ENCODE measurements around the gene FGD5. TPM values are rescaled to one million over a fixed set of nuclear protein-coding genes. Genes with fewer than 3 reads are reported as not detected.

The FGD5 gene
- total RNA-seq, 4 donors from 2014 or later = 0.80 to 12.0 (median 3.9) TPM

- Histone ChIP-seq H3K4me3 (no peak overlapping the region), H3K9me3 (no peaks in the 10 kb centered on the region), H3K27me3 (peaks cover 0 to under 1% (median 0%) of the 10 kb centered on the region in 4 donors), H3K27ac (peak overlapping the region in 2 of 4 donors; percentile 34 to 70), H3K36me3 (no peaks in the 10 kb centered on the region), H3K4me1 (peaks cover 5 to 44% (median 30%) of the 10 kb centered on the region in 3 donors)
- intact Hi-C loops (cut with DNase I) = no loop called here
- DNase-seq = no peak
- 92 to 94% methylated on average over 8 of the region's 8 CpGs for WGBS, 2 donors
- TF ChIP-seq CTCF (IDR thresholded peaks at IDR 0.05) (no peak), POLR2A (IDR thresholded peaks at IDR 0.05) (no peak)
Observed at GRCh38 chr3:14875411-14876175, 56.8 kb downstream of the FGD5 start.

GRCh38 chr3:14876921-14877333 is 58.2 kb downstream of the FGD5 start:
- WGBS, 2 donors = 33 to 40% methylated on average over 1 to 2 of the region's 12 CpGs
- Histone ChIP-seq H3K36me3 (peaks cover 0 to 9% (median 0%) of the 10 kb centered on the region in 3 donors), H3K4me1 (peaks cover 5 to 32% (median 23%) of the 10 kb centered on the region in 3 donors), H3K27me3 (no peaks in the 10 kb centered on the region), H3K4me3 (no peak overlapping the region), H3K27ac (peak overlapping the region; percentile 7 to 80 (median 59)), H3K9me3 (no peaks in the 10 kb centered on the region)
- no peak for TF ChIP-seq CTCF (IDR thresholded peaks at IDR 0.05)
- TF ChIP-seq POLR2A (IDR thresholded peaks at IDR 0.05) = no peak
- peak; percentile 7 for DNase-seq
- intact Hi-C loops (cut with DNase I) = no loop called here

GRCh38 chr3:14877469-14877868 is 58.7 kb downstream of the FGD5 start:
- H3K27me3 ChIP-seq = no peaks in the 10 kb centered on the region
- no peak for TF ChIP-seq CTCF (IDR thresholded peaks at IDR 0.05)
- TF ChIP-seq POLR2A (IDR thresholded peaks at IDR 0.05) = no peak
- intact Hi-C loops (cut with DNase I) = no loop called here
- no peaks in the 10 kb centered on the region for H3K9me3 ChIP-seq
- H3K4me1 ChIP-seq = peaks cover 5 to 32% (median 23%) of the 10 kb centered on the region in 3 donors
- H3K36me3 ChIP-seq = peaks cover 0 to 10% (median 0%) of the 10 kb centered on the region in 3 donors
- WGBS, 2 donors = 50 to 57% methylated on average over 3 to 7 of the region's 7 CpGs
- DNase-seq = no peak
- H3K27ac ChIP-seq = peak overlapping the region in 3 of 4 donors; percentile 25 to 80 (median 70)
- H3K4me3 ChIP-seq = no peak overlapping the region

GRCh38 chr3:14879211-14879874 is 60.6 kb downstream of the FGD5 start:
- WGBS, 2 donors = 45 to 48% methylated on average over 9 to 10 of the region's 12 CpGs
- no peak for TF ChIP-seq CTCF (IDR thresholded peaks at IDR 0.05)
- TF ChIP-seq POLR2A (IDR thresholded peaks at IDR 0.05) = no peak
- intact Hi-C loops (cut with DNase I) = no loop called here

More at GRCh38 chr3:14879211-14879874, 60.6 kb downstream of the FGD5 start:
- no peak for DNase-seq
- Histone ChIP-seq H3K27ac (peak overlapping the region in 1 of 4 donors; percentile 16), H3K4me1 (peaks cover 5 to 32% (median 23%) of the 10 kb centered on the region in 3 donors), H3K9me3 (no peaks in the 10 kb centered on the region), H3K4me3 (no peak overlapping the region), H3K27me3 (no peaks in the 10 kb centered on the region), H3K36me3 (peaks cover 0 to 10% (median 0%) of the 10 kb centered on the region in 3 donors)

All from esophagus squamous epithelium (tissue), 5 donors.